ENCODE measurements around the gene IMMP2L. TPM values are rescaled to one million over a fixed set of nuclear protein-coding genes. Genes with fewer than 3 reads are reported as not detected.
A peak's percentile ranks its signal among the peaks of the same experiment; 100 is the strongest.

IMMP2L gene
- total RNA-seq, 1 donor = 19.9 TPM

- Histone ChIP-seq H3K4me2 (ENCODE audit: insufficient read depth, low read length) (no peak overlapping the region), H4K20me1 (ENCODE audit: insufficient read depth, low read length) (no peaks in the 10 kb centered on the region), H3K4me1 (ENCODE audit: insufficient read depth, low read length) (peaks cover 3% of the 10 kb centered on the region), H3K27ac (ENCODE audit: low read depth, low read length) (no peak overlapping the region), H3K4me3 (ENCODE audit: insufficient read depth, low read length) (no peak overlapping the region), H3K27me3 (ENCODE audit: insufficient read depth, low read length) (no peaks in the 10 kb centered on the region), H2AFZ (ENCODE audit: low read length) (no peak overlapping the region), H3K36me3 (ENCODE audit: insufficient read depth, low read length) (no peaks in the 10 kb centered on the region), H3K9me3 (ENCODE audit: low read depth, low read length) (no peaks in the 10 kb centered on the region), H3K79me2 (ENCODE audit: insufficient read depth, low read length) (no peaks in the 10 kb centered on the region)
- no peak for TF ChIP-seq CTCF (IDR thresholded peaks at IDR 0.05; ENCODE audit: extremely low read depth, low read depth, low read length)
- no peak for DNase-seq (ENCODE audit: insufficient read length, low spot score, missing footprints)
These were observed 25.2 kb downstream of the IMMP2L start for GRCh38 chr7:111537134-111537533.

GRCh38 chr7:111535142-111535870, 27.0 kb downstream of the IMMP2L start:
- TF ChIP-seq CTCF (IDR thresholded peaks at IDR 0.05; ENCODE audit: extremely low read depth, low read depth, low read length) = no peak

GRCh38 chr7:111532625-111533024, 29.7 kb downstream of the IMMP2L start:
- H3K27ac ChIP-seq (ENCODE audit: low read depth, low read length) = no peak overlapping the region
- no peaks in the 10 kb centered on the region for H3K79me2 ChIP-seq (ENCODE audit: insufficient read depth, low read length)
- no peak overlapping the region for H3K4me3 ChIP-seq (ENCODE audit: insufficient read depth, low read length)
- peak; percentile 30 for DNase-seq (ENCODE audit: insufficient read length, low spot score, missing footprints)
- TF ChIP-seq CTCF (IDR thresholded peaks at IDR 0.05; ENCODE audit: extremely low read depth, low read depth, low read length) = no peak
- no peak overlapping the region for H3K4me2 ChIP-seq (ENCODE audit: insufficient read depth, low read length)
- peaks cover 7% of the 10 kb centered on the region for H3K4me1 ChIP-seq (ENCODE audit: insufficient read depth, low read length)
- no peaks in the 10 kb centered on the region for H3K36me3 ChIP-seq (ENCODE audit: insufficient read depth, low read length)
- no peaks in the 10 kb centered on the region for H4K20me1 ChIP-seq (ENCODE audit: insufficient read depth, low read length)
- H2AFZ ChIP-seq (ENCODE audit: low read length) = no peak overlapping the region
- no peaks in the 10 kb centered on the region for H3K27me3 ChIP-seq (ENCODE audit: insufficient read depth, low read length)
- no peaks in the 10 kb centered on the region for H3K9me3 ChIP-seq (ENCODE audit: low read depth, low read length)

More at GRCh38 chr7:111535142-111535870, 27.0 kb downstream of the IMMP2L start:
- no peak overlapping the region for H2AFZ ChIP-seq (ENCODE audit: low read length)
- no peak overlapping the region for H3K27ac ChIP-seq (ENCODE audit: low read depth, low read length)
- H3K36me3 ChIP-seq (ENCODE audit: insufficient read depth, low read length) = no peaks in the 10 kb centered on the region
- no peaks in the 10 kb centered on the region for H3K27me3 ChIP-seq (ENCODE audit: insufficient read depth, low read length)
- H3K79me2 ChIP-seq (ENCODE audit: insufficient read depth, low read length) = no peaks in the 10 kb centered on the region
- H3K4me1 ChIP-seq (ENCODE audit: insufficient read depth, low read length) = peaks cover 3% of the 10 kb centered on the region
- H3K4me2 ChIP-seq (ENCODE audit: insufficient read depth, low read length) = no peak overlapping the region
- no peaks in the 10 kb centered on the region for H4K20me1 ChIP-seq (ENCODE audit: insufficient read depth, low read length)
- no peak overlapping the region for H3K4me3 ChIP-seq (ENCODE audit: insufficient read depth, low read length)
- no peaks in the 10 kb centered on the region for H3K9me3 ChIP-seq (ENCODE audit: low read depth, low read length)
- DNase-seq (ENCODE audit: insufficient read length, low spot score, missing footprints) = no peak

- Histone ChIP-seq H3K4me3 (ENCODE audit: insufficient read depth, low read length) (no peak overlapping the region), H2AFZ (ENCODE audit: low read length) (no peak overlapping the region), H3K79me2 (ENCODE audit: insufficient read depth, low read length) (no peaks in the 10 kb centered on the region), H4K20me1 (ENCODE audit: insufficient read depth, low read length) (no peaks in the 10 kb centered on the region), H3K27me3 (ENCODE audit: insufficient read depth, low read length) (no peaks in the 10 kb centered on the region), H3K9me3 (ENCODE audit: low read depth, low read length) (no peaks in the 10 kb centered on the region), H3K27ac (ENCODE audit: low read depth, low read length) (no peak overlapping the region), H3K36me3 (ENCODE audit: insufficient read depth, low read length) (no peaks in the 10 kb centered on the region), H3K4me1 (ENCODE audit: insufficient read depth, low read length) (peaks cover 7% of the 10 kb centered on the region), H3K4me2 (ENCODE audit: insufficient read depth, low read length) (no peak overlapping the region)
- TF ChIP-seq CTCF (IDR thresholded peaks at IDR 0.05; ENCODE audit: extremely low read depth, low read depth, low read length) = no peak
- DNase-seq (ENCODE audit: insufficient read length, low spot score, missing footprints) = no peak
These were observed 30.3 kb downstream of the IMMP2L start for GRCh38 chr7:111531993-111532392.

Measured in osteoblast (primary cell).